ENCODE results near the gene OR2A14.
"Not testable (repeated sequence)": the region's sequence is repeated elsewhere in the genome, so short reads cannot be mapped to it uniquely, and the experiment has no call there.

Gene OR2A14

GRCh38 chr7:144158861-144159260 is 35.9 kb downstream of the OR2A14 start:
- no peak for DNase-seq

GRCh38 chr7:144164784-144165183 is 41.8 kb downstream of the OR2A14 start:
- DNase-seq = no peak

GRCh38 chr7:144171594-144172350 is 48.8 kb downstream of the OR2A14 start:
- DNase-seq = not testable (repeated sequence)

- DNase-seq = no peak
These were observed 51.6 kb downstream of the OR2A14 start for GRCh38 chr7:144174613-144175012.

GRCh38 chr7:144178380-144179164 is 55.6 kb downstream of the OR2A14 start:
- not testable (repeated sequence) for DNase-seq

- DNase-seq = not testable (repeated sequence)
These were observed 56.1 kb downstream of the OR2A14 start for GRCh38 chr7:144179165-144179479.

All from NCI-H2227 treated with DMSO at 0.1 percent for 48 hours (cell line).